ENCODE measurements around the gene UBASH3B. TPM values are rescaled to one million over a fixed set of nuclear protein-coding genes. Genes with fewer than 3 reads are reported as not detected.
"Not testable (repeated sequence)": the region's sequence is repeated elsewhere in the genome, so short reads cannot be mapped to it uniquely, and the experiment has no call there.

The UBASH3B gene
- total RNA-seq, 2 experiments from 2014 or later, result 28.2 to 30.6 TPM

GRCh38 chr11:122720107-122720881, 64.8 kb downstream of the UBASH3B start:
- H3K27me3 Mint-ChIP-seq, result no peaks in the 10 kb centered on the region
- H3K4me3 Mint-ChIP-seq, result no peak overlapping the region
- no peaks in the 10 kb centered on the region for H3K9me3 Mint-ChIP-seq
- H3K36me3 Mint-ChIP-seq, result peaks cover 15% of the 10 kb centered on the region
- H3K4me1 Mint-ChIP-seq, result peaks cover 84% of the 10 kb centered on the region
- no peak for DNase-seq
- H3K27ac Mint-ChIP-seq, result peak overlapping the region; percentile 51

- no peak for DNase-seq
- Mint-ChIP-seq H3K27me3 (no peaks in the 10 kb centered on the region), H3K4me3 (peak overlapping the region; percentile 46), H3K9me3 (no peaks in the 10 kb centered on the region), H3K4me1 (peaks cover 79% of the 10 kb centered on the region), H3K27ac (peak overlapping the region; percentile 79), H3K36me3 (peaks cover 11% of the 10 kb centered on the region)
Observed at GRCh38 chr11:122721201-122721963, 65.9 kb downstream of the UBASH3B start.

DNA sequence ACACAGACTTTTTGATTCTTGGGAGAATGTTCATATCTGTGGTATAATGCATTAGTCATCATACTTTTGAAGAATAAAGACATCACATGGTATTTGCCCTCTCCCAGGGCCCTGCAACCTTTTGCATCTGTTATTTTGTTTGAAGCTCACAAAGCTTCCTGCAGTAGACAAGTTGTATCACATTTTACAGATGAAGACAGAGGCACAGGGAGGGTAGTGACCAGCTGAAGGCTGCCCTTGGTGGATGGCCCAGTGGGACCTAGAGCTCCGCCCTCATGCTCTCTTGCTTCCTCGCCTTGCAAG, 66.4 kb downstream of the UBASH3B start:
- peaks cover 77% of the 10 kb centered on the region for H3K4me1 Mint-ChIP-seq
- peak overlapping the region; percentile 46 for H3K4me3 Mint-ChIP-seq
- DNase-seq, result no peak
- H3K36me3 Mint-ChIP-seq, result peaks cover 11% of the 10 kb centered on the region
- no peaks in the 10 kb centered on the region for H3K9me3 Mint-ChIP-seq
- H3K27me3 Mint-ChIP-seq, result no peaks in the 10 kb centered on the region
- H3K27ac Mint-ChIP-seq, result peak overlapping the region; percentile 79

GRCh38 chr11:122723106-122723505, 67.6 kb downstream of the UBASH3B start:
- Mint-ChIP-seq H3K27ac (peak overlapping the region; percentile 88), H3K4me3 (peak overlapping the region; percentile 69), H3K36me3 (peaks cover 11% of the 10 kb centered on the region), H3K27me3 (no peaks in the 10 kb centered on the region), H3K4me1 (peaks cover 77% of the 10 kb centered on the region), H3K9me3 (no peaks in the 10 kb centered on the region)
- no peak for DNase-seq

- Mint-ChIP-seq H3K4me1 (peaks cover 77% of the 10 kb centered on the region), H3K4me3 (peak overlapping the region; percentile 69), H3K27ac (peak overlapping the region; percentile 88), H3K27me3 (no peaks in the 10 kb centered on the region), H3K9me3 (no peaks in the 10 kb centered on the region), H3K36me3 (peaks cover 9% of the 10 kb centered on the region)
- DNase-seq, result peak; percentile 67
Observed at GRCh38 chr11:122723576-122723975, 68.1 kb downstream of the UBASH3B start.

- H3K27me3 Mint-ChIP-seq, result no peaks in the 10 kb centered on the region
- no peaks in the 10 kb centered on the region for H3K9me3 Mint-ChIP-seq
- H3K36me3 Mint-ChIP-seq, result peaks cover 12% of the 10 kb centered on the region
- H3K27ac Mint-ChIP-seq, result peak overlapping the region; percentile 88
- no peak overlapping the region for H3K4me3 Mint-ChIP-seq
- peaks cover 79% of the 10 kb centered on the region for H3K4me1 Mint-ChIP-seq
- DNase-seq, result no peak
Observed at GRCh38 chr11:122724520-122724919, 69.0 kb downstream of the UBASH3B start.

DNA sequence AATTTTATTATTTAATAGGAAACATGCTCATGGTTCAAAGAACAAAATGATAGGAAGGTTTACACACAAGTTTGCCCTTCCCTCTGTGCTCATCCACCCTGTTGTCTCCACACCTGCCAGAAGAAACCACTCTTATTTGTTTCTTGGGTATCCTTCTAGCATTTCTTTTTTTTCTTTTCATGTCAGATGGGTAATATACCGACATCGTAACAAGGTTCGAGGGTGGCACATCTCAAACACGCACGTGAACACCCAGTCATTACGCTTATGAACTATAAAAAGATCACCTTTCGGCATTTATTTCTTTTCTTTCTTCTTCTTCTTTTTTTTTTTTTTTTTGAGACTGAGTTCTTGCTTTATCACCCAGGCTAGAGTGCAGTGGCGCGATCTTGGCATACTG, 70.5 kb downstream of the UBASH3B start:
- Mint-ChIP-seq H3K4me1 (peaks cover 67% of the 10 kb centered on the region), H3K27ac (no peak overlapping the region), H3K9me3 (no peaks in the 10 kb centered on the region), H3K36me3 (peaks cover 5% of the 10 kb centered on the region), H3K4me3 (no peak overlapping the region), H3K27me3 (no peaks in the 10 kb centered on the region)
- DNase-seq, result no peak

GRCh38 chr11:122727101-122727929, 71.8 kb downstream of the UBASH3B start:
- peaks cover 64% of the 10 kb centered on the region for H3K4me1 Mint-ChIP-seq
- H3K9me3 Mint-ChIP-seq, result no peaks in the 10 kb centered on the region
- H3K4me3 Mint-ChIP-seq, result peak overlapping the region; percentile 71
- peak overlapping the region; percentile 91 for H3K27ac Mint-ChIP-seq
- H3K27me3 Mint-ChIP-seq, result no peaks in the 10 kb centered on the region
- H3K36me3 Mint-ChIP-seq, result peaks cover 2% of the 10 kb centered on the region
- DNase-seq, result peak; percentile 52

GRCh38 chr11:122728561-122728960, 73.0 kb downstream of the UBASH3B start:
- Mint-ChIP-seq H3K4me1 (peaks cover 64% of the 10 kb centered on the region), H3K9me3 (no peaks in the 10 kb centered on the region), H3K27ac (peak overlapping the region; percentile 26), H3K27me3 (no peaks in the 10 kb centered on the region), H3K36me3 (peaks cover 7% of the 10 kb centered on the region), H3K4me3 (no peak overlapping the region)
- no peak for DNase-seq

DNA sequence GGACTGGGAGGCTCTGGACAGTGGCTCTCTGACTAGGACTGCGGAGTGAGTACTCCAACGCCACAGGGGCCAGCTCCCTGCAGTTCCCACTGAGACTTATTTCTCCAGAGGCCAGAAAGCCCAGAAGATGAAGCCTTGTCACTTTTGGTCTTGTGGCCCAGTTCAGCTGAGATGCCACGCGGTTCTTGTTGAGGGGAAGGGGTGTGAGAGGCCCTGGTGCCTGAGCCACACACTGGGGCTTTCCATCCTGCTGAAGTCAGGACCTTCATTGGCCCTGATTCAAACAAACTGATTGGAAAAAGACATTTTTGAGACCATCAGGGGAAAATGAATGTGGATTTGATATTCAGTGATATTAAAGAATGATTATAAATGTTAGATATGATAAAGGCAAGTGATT, 73.6 kb downstream of the UBASH3B start:
- peaks cover 62% of the 10 kb centered on the region for H3K4me1 Mint-ChIP-seq
- no peak overlapping the region for H3K4me3 Mint-ChIP-seq
- peak overlapping the region; percentile 26 for H3K27ac Mint-ChIP-seq
- DNase-seq, result no peak
- no peaks in the 10 kb centered on the region for H3K9me3 Mint-ChIP-seq
- peaks cover 11% of the 10 kb centered on the region for H3K36me3 Mint-ChIP-seq
- no peaks in the 10 kb centered on the region for H3K27me3 Mint-ChIP-seq

- H3K27me3 Mint-ChIP-seq, H3K27ac Mint-ChIP-seq, H3K4me3 Mint-ChIP-seq, H3K9me3 Mint-ChIP-seq, DNase-seq: not testable (repeated sequence)
- Mint-ChIP-seq H3K36me3 (peaks cover 12% of the 10 kb centered on the region), H3K4me1 (peaks cover 62% of the 10 kb centered on the region)
Observed at GRCh38 chr11:122730694-122731093, 75.2 kb downstream of the UBASH3B start.

GRCh38 chr11:122731500-122731913, 76.0 kb downstream of the UBASH3B start:
- H3K27ac Mint-ChIP-seq, result no peak overlapping the region
- no peak overlapping the region for H3K4me3 Mint-ChIP-seq
- H3K27me3 Mint-ChIP-seq, result no peaks in the 10 kb centered on the region
- peaks cover 12% of the 10 kb centered on the region for H3K36me3 Mint-ChIP-seq
- DNase-seq, result no peak
- no peaks in the 10 kb centered on the region for H3K9me3 Mint-ChIP-seq
- H3K4me1 Mint-ChIP-seq, result peaks cover 58% of the 10 kb centered on the region

- DNase-seq, result no peak
- Mint-ChIP-seq H3K4me1 (peaks cover 48% of the 10 kb centered on the region), H3K4me3 (no peak overlapping the region), H3K9me3 (no peaks in the 10 kb centered on the region), H3K27me3 (no peaks in the 10 kb centered on the region), H3K27ac (no peak overlapping the region), H3K36me3 (peaks cover 12% of the 10 kb centered on the region)
Observed at GRCh38 chr11:122732342-122733315, 77.1 kb downstream of the UBASH3B start.

- Mint-ChIP-seq H3K4me1 (peaks cover 41% of the 10 kb centered on the region), H3K9me3 (no peaks in the 10 kb centered on the region), H3K4me3 (no peak overlapping the region), H3K27ac (no peak overlapping the region), H3K27me3 (no peaks in the 10 kb centered on the region), H3K36me3 (peaks cover 12% of the 10 kb centered on the region)
- no peak for DNase-seq
Observed at GRCh38 chr11:122733318-122733717, 77.8 kb downstream of the UBASH3B start.
